ENCODE results near the gene OR52N1.

Gene OR52N1

DNA sequence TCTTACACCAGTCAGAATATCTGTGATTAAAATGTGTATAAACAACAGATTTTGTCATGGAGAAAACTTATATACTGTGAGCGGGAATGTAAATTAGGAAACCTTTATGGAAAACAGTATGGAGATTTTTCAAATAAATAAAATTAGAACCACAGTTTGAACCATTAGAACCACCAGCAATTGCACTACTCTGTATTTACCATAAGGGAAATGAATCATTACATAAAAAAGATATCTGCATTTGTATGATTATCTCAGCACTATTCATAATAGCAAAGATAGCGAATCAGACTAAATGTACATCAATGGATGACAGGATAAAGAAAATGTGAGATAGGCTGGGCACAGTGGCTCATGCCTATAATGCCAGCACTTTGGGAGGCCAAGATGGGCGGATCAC is 44.5 kb downstream of the OR52N1 start:
- H3K27me3 ChIP-seq (ENCODE audit: insufficient read depth, low read depth): no peaks in the 10 kb centered on the region
- no peak overlapping the region for H3K9ac ChIP-seq
- H3K27ac ChIP-seq: no peak overlapping the region
- H2AFZ ChIP-seq (ENCODE audit: low read depth): no peak overlapping the region
- no peak overlapping the region for H3K4me3 ChIP-seq (IDR thresholded peaks at IDR 0.05; ENCODE audit: insufficient read depth, low read depth, low read length)
- H3K4me1 ChIP-seq (ENCODE audit: low read depth, poor library complexity, severe bottlenecking): no peaks in the 10 kb centered on the region
- no peaks in the 10 kb centered on the region for H3K36me3 ChIP-seq (ENCODE audit: insufficient read depth)
- no peaks in the 10 kb centered on the region for H4K20me1 ChIP-seq (ENCODE audit: insufficient read depth)
- TF ChIP-seq, protein P1, sequence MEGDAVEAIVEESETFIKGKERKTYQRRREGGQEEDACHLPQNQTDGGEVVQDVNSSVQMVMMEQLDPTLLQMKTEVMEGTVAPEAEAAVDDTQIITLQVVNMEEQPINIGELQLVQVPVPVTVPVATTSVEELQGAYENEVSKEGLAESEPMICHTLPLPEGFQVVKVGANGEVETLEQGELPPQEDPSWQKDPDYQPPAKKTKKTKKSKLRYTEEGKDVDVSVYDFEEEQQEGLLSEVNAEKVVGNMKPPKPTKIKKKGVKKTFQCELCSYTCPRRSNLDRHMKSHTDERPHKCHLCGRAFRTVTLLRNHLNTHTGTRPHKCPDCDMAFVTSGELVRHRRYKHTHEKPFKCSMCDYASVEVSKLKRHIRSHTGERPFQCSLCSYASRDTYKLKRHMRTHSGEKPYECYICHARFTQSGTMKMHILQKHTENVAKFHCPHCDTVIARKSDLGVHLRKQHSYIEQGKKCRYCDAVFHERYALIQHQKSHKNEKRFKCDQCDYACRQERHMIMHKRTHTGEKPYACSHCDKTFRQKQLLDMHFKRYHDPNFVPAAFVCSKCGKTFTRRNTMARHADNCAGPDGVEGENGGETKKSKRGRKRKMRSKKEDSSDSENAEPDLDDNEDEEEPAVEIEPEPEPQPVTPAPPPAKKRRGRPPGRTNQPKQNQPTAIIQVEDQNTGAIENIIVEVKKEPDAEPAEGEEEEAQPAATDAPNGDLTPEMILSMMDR (conservative IDR thresholded peaks at IDR 0.05; ENCODE audit: low read depth, low read length): no peak
- no peaks in the 10 kb centered on the region for H3K79me2 ChIP-seq (ENCODE audit: insufficient read depth, low read depth)
- no peak overlapping the region for H3K4me2 ChIP-seq

DNA sequence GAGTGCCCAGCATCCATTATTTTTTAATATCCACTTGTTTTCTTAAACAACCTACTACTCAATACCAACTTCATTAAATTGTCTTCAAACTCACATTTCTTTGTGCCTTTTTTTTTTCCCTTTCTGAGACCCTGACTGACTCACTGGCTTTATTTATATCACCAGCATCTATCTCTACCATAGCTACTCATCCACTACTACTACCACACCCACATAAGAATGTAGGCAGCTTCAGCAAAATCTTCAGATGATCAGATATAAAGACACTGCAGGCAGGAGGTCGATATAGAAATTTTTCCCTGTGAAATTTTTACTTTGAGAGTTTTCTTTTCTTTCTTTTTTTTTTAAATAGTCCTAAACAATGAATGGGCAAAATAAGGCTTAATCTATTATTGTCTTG is 52.6 kb downstream of the OR52N1 start:
- Histone ChIP-seq H3K4me1 (ENCODE audit: low read depth, poor library complexity, severe bottlenecking) (no peaks in the 10 kb centered on the region), H4K20me1 (ENCODE audit: insufficient read depth) (no peaks in the 10 kb centered on the region), H3K79me2 (ENCODE audit: insufficient read depth, low read depth) (no peaks in the 10 kb centered on the region), H2AFZ (ENCODE audit: low read depth) (no peak overlapping the region), H3K9ac (no peak overlapping the region), H3K36me3 (ENCODE audit: insufficient read depth) (no peaks in the 10 kb centered on the region), H3K27ac (no peak overlapping the region), H3K4me2 (no peak overlapping the region), H3K27me3 (ENCODE audit: insufficient read depth, low read depth) (no peaks in the 10 kb centered on the region), H3K4me3 (IDR thresholded peaks at IDR 0.05; ENCODE audit: insufficient read depth, low read depth, low read length) (no peak overlapping the region)
- TF ChIP-seq, protein P1 (conservative IDR thresholded peaks at IDR 0.05; ENCODE audit: low read depth, low read length): no peak

DNA sequence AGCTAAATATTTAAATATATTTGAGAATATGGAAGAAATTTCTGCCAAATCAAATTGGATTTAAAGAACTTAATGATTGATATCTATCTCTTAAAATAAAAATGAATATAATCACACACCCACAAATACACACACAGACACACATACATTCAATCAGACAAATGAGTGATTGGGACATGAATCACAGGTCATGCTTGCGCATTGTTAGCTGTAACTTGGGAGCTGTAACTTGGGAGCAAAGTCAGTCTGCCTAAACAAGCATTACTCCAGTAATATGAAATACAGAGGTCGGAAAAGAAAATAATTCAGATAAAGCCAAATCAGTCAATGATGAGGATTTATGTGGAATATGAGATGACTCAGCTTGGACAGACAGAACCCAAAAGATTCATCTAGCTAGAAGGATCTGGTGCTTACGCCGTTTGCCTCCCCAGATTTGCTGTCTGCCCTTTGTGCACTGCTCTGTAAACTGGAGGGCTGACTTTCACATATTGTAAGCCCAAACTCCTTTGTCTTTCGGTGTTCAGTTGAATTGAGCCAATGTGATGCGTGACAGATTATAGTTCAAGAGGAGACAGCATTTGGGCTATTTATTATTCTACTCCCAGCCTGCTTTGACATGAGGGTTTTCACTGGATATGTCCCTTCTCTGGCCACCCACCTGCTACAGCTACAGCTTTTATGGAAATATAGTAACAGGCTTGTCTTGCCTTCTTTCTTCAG is 53.2 kb downstream of the OR52N1 start:
- no peak overlapping the region for H3K27ac ChIP-seq
- no peaks in the 10 kb centered on the region for H3K36me3 ChIP-seq (ENCODE audit: insufficient read depth)
- H3K4me2 ChIP-seq: no peak overlapping the region

DNA sequence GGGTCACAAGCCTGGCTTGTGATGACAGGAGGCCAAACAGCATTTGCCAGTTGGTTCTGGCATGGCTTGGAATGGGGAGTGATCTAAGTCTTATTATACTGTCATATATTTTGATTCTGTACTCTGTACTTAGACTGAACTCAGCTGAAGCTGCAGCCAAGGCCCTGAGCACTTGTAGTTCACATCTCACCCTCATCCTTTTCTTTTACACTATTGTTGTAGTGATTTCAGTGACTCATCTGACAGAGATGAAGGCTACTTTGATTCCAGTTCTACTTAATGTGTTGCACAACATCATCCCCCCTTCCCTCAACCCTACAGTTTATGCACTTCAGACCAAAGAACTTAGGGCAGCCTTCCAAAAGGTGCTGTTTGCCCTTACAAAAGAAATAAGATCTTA is 54.0 kb downstream of the OR52N1 start:
- Histone ChIP-seq H3K36me3 (ENCODE audit: insufficient read depth) (no peaks in the 10 kb centered on the region), H3K9ac (no peak overlapping the region), H3K4me3 (IDR thresholded peaks at IDR 0.05; ENCODE audit: insufficient read depth, low read depth, low read length) (no peak overlapping the region), H4K20me1 (ENCODE audit: insufficient read depth) (no peaks in the 10 kb centered on the region), H2AFZ (ENCODE audit: low read depth) (no peak overlapping the region), H3K4me1 (ENCODE audit: low read depth, poor library complexity, severe bottlenecking) (no peaks in the 10 kb centered on the region), H3K27ac (no peak overlapping the region), H3K4me2 (no peak overlapping the region), H3K27me3 (ENCODE audit: insufficient read depth, low read depth) (no peaks in the 10 kb centered on the region), H3K79me2 (ENCODE audit: insufficient read depth, low read depth) (no peaks in the 10 kb centered on the region)
- TF ChIP-seq, protein P1 (conservative IDR thresholded peaks at IDR 0.05; ENCODE audit: low read depth, low read length): no peak

More for the DNA sequence above, 53.2 kb downstream of the OR52N1 start:
- no peaks in the 10 kb centered on the region for H3K79me2 ChIP-seq (ENCODE audit: insufficient read depth, low read depth)
- H3K4me3 ChIP-seq (IDR thresholded peaks at IDR 0.05; ENCODE audit: insufficient read depth, low read depth, low read length): no peak overlapping the region
- TF ChIP-seq, protein P1 (conservative IDR thresholded peaks at IDR 0.05; ENCODE audit: low read depth, low read length): no peak
- no peaks in the 10 kb centered on the region for H4K20me1 ChIP-seq (ENCODE audit: insufficient read depth)
- no peaks in the 10 kb centered on the region for H3K27me3 ChIP-seq (ENCODE audit: insufficient read depth, low read depth)
- H2AFZ ChIP-seq (ENCODE audit: low read depth): no peak overlapping the region
- H3K4me1 ChIP-seq (ENCODE audit: low read depth, poor library complexity, severe bottlenecking): no peaks in the 10 kb centered on the region
- H3K9ac ChIP-seq: no peak overlapping the region
